Glomerular visceral epithelial cell (primary cell): Measurements from ENCODE around the gene RFPL2.

Source experiments
- DNase-seq: peaks from one replicate; pipeline ENCODE4 v3.0.0-alpha.2; 2016; ENCODE audit errors: extremely low spot score

Gene RFPL2

GRCh38 chr22:32204856-32205722 is at the start of gene RFPL2:
Gene RFPL2 (minus strand): TSS chr22:32205073. CDS start chr22:32202451, 2,622 bp downstream.
- peak; percentile 76 for DNase-seq

- no peak for DNase-seq
These were observed 44.4 kb upstream of the RFPL2 start for GRCh38 chr22:32249231-32249630.

GRCh38 chr22:32248276-32248675 is 43.4 kb upstream of the RFPL2 start:
- DNase-seq = no peak

- no peak for DNase-seq
These were observed 41.3 kb upstream of the RFPL2 start for GRCh38 chr22:32246166-32246565.

GRCh38 chr22:32245042-32245441 is 40.2 kb upstream of the RFPL2 start:
- peak; percentile 5 for DNase-seq

- no peak for DNase-seq
These were observed 39.7 kb upstream of the RFPL2 start for GRCh38 chr22:32244547-32244946.

GRCh38 chr22:32240461-32240860 is 35.6 kb upstream of the RFPL2 start:
- no peak for DNase-seq

DNA sequence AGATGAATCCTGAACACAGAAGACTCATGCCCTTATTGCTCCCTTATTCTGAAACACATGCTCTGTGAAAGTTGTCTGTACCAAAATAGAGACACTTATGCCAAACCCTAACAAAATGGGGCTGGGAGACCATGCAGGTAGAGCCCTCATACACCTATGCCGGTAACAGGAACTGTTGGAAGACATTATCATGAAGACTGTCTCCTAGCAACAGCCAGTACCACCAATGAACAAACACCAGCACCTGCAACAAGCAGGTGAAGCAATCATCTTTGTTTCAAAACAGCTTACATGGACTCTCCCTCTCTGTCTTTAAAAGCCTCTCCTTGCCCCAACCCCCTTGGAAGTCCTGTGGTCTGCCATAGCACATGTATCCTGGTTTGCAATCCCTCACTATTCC is 33.0 kb upstream of the RFPL2 start:
- no peak for DNase-seq

DNA sequence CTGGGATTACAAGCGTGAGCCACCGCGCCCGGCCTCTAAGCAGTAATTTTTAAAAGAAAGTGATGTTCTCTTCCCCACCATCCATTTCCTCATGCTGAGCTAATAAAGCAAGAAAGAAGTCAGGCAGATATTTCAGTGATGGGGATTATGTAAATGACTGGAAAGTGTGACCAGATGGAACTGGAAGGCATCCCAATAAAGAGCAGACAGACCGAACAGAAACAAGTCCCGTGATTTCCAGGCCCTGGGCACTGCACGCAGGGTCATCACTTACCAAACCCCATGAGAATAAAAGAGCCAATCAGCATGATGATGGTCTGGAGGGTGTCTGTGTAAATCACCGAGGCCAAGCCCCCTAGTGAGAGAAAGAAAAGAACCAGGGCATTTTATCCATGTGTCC is 32.1 kb upstream of the RFPL2 start:
- no peak for DNase-seq

DNA sequence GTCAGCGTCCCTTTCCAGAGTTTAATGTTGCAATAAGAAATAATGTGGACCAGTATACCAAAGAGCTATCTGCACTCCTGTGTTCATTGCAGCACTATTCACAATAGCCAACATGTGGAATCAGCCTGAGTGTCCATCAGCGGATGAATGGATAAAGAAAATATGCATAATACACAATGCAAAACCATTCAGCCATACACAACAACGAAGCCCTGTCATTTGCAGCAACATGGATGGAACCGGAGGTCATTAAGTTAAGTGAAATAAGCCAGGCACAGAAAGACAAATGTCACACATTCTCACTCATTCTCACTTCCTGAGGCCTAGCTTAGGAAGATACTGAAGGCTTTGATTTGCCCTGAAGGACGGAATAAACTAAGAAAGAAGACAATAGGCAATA is 28.2 kb upstream of the RFPL2 start:
- DNase-seq = no peak

DNA sequence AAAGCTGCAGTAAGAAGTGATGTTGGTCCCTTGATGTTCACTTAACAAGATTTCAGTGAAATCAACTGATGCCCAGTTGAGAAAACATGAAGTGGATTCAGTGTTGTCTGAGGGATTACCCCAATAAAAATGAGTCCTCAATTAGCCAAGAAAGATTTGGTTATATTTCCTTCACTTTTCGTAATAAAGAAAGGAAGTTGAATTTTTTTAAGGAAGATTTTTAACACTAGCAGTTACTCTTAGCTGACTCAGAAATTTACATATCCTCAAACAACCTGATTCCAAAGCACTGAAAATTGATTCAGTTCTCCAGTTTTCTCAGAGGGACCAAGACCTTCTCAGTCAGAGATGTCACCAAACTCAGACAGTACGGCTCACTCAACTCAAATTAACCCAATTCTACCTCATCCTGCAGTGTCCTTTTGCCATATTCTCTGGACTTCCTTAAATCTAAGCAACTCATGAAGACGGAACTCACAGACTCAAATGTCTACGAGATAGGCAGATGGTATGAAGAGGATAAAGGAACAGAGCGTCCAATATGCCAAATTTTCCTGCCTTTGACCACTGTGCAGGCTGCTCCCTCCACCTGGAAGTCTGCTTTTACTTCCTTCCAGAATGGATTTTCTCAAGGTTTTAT is 27.4 kb upstream of the RFPL2 start:
- no peak for DNase-seq

DNA sequence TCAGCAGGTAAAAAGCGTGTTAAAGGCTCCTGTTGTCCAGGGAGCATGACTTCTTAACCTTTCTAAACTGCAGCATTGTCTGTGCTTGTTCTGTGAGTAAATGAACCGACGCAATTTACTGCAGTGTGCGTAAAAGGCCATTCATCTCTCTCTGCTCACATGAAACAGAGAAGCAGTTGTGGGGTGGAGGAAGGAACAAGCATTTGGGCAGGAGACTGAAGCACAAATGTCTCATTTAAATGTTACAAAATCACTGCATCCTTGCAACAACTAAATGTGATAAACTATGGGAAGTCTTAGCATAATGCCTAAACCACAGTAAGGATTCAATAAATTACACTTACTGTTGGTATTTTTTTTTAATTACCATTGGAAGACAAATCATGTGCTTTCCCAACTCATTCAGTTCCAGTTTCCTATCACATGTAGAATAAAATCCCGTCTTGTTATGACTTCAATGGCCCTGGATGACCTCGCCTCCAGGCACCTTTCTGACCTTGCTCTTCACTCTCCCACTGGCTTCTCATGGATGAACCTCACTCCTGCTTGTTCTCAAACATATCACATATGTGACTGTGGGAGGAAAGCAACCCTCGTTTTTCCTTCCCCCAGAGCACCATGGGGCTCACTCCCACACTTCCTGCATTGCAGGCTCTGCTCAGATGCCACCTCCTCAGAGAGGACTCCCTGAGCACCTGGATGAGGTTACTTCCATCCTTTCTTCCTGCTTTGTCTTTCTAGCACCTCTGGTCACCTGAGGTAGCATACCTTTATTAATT is 21.6 kb upstream of the RFPL2 start:
- DNase-seq = no peak

- no peak for DNase-seq
These were observed 18.1 kb upstream of the RFPL2 start for GRCh38 chr22:32222991-32223390.

DNA sequence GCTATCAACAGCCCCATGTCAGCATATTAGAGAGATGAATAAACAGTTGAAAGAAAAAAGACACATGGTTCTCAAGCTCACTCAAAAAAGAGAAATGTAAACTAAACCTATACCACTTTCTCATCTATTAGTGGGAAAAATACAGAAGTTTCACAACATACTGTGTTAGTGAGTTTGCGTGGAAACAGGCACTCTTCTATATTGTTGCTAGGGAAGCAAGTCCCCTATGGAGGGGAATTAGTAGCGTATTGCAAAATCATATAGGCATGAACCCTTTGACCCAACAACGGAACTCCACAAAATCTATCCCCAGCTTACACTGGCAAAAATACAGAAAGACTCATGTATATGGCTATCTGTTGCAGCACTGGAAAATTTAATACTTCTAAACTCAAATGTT is 14.2 kb upstream of the RFPL2 start:
- no peak for DNase-seq

- DNase-seq = no peak
These were observed 13.6 kb upstream of the RFPL2 start for GRCh38 chr22:32218470-32218869.

DNA sequence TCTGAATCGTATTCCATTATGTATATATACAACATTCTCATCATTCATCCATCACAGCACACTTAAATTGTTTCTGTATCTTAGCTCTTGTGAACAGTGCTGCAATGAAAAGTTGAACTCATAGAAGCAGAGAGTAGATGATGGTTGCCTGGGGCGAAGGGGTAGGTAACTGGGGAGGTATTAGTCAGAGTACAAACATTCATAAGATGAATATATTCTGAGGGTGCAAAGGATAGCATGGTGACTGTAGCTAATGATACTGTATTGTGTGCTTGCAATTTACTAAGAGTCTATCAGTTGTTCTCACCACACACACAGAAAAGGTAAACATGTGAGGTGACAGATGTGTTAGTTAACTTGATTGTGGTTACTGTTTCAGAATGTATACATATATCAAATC is 12.6 kb upstream of the RFPL2 start:
- no peak for DNase-seq

GRCh38 chr22:32216911-32217310 is 12.0 kb upstream of the RFPL2 start:
- DNase-seq = no peak

DNA sequence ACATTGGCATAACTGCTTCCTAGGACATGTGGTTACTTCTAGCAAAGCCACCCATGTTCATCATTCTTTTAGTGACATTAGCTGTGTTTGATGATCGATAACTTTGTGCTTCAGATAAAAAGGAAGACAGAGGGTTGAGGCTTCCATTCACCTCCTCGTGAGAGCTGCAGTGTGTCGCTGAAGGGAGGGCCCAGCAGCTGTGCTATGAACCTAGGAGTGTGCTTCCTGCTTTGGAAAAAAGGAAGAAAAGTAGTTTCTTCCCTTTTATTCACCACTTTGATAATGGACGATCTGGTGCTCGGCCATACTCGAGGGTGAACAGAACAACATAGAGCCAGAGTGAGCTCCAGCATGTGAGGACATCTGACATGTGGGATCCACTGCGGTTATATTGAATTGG is 6.1 kb upstream of the RFPL2 start:
- DNase-seq = no peak

DNA sequence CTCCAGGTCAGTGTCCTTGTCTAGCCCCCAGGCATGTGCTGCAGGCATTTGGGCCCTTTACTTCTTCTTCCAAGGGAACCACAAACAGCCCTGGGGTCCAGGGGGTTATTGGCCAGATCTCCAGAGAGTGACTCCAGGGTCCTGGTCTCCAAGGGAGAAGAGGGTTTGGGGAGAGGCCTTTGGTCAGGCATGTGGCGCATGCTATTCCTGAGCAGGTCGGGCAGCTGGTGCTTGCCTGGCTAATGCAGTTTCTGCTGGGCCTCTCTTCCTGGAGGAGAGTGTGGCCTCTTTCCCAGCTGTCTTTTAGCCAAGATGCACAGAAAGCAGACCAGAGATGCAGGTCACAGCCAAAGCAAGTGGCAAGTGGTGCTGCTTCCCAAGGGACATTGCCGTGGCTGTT is 3.8 kb upstream of the RFPL2 start:
- no peak for DNase-seq

DNA sequence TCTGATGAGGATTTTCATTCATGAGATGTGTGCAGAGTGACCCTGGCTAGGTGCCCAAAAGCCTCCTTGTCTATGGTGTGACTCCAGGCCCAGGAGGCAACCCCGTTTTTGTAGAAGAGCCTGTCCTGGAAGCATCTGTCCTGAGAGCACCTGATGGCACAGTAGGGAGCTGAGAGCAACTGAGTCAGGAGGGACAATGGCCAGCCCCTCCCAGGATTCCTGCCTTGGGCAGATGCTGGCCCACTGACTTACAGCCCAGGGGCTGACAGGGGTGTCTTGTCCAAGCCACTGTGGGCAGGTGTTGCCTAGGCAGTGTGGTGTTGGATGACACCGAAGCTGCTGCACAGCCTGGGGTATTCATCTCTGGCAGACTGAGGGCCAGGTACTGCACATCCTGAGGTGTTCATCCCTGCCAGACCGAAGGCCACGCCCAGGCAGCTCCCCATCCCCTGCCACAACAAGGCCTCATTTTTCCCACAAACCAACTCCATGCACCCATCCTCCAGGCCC is 3.2 kb upstream of the RFPL2 start:
- no peak for DNase-seq

- DNase-seq = peak; percentile 5
These were observed 2.2 kb upstream of the RFPL2 start for GRCh38 chr22:32206774-32207758.
